Neural crest cell (in vitro differentiated cells): Measurements from ENCODE around the gene EPHA6. TPM values are rescaled to one million over a fixed set of nuclear protein-coding genes. Genes with fewer than 3 reads are reported as not detected.

Experiments
- DNase-seq: peaks from one replicate; pipeline ENCODE4 v3.0.0; 2021; ENCODE audit warnings: low read depth, mixed read lengths, low spot score
- H3K27ac Mint-ChIP-seq: one replicate; pipeline ENCODE4 v1.8.0; 2021; ENCODE audit warnings: mild to moderate bottlenecking, mixed read lengths; ENCODE audit not compliant: unreplicated experiment
- H3K27me3 Mint-ChIP-seq: 2 replicates; pipeline ENCODE4 v1.8.0; 2021; ENCODE audit warnings: low read depth, mild to moderate bottlenecking, mixed read lengths
- H3K36me3 Mint-ChIP-seq: 2 replicates; pipeline ENCODE4 v1.8.0; 2021; ENCODE audit warnings: low read depth, mild to moderate bottlenecking, mixed read lengths
- H3K4me1 Mint-ChIP-seq: 2 replicates; pipeline ENCODE4 v1.8.0; 2021; ENCODE audit warnings: mixed read lengths
- H3K4me3 Mint-ChIP-seq: one replicate; pipeline ENCODE4 v1.8.0; 2021; ENCODE audit warnings: mild to moderate bottlenecking, mixed read lengths
- H3K9me3 Mint-ChIP-seq: 2 replicates; pipeline ENCODE4 v1.8.0; 2021; ENCODE audit warnings: mixed read lengths
- CTCF ChIP-seq: fragments of 200-600 bp; sonication (generic); conservative IDR thresholded peaks from 2 replicates; pipeline ENCODE4 v1.5.0; 2021; ENCODE audit warnings: antibody characterized with exemption, mild to moderate bottlenecking
- total RNA-seq: library from RNA; stranded (reverse); gene quantifications from 2 replicates; pipeline ENCODE4 v1.2.1, GENCODE V29; 2021

Gene EPHA6
- total RNA-seq, 1 donor from 2014 or later = 0.96 TPM

DNA sequence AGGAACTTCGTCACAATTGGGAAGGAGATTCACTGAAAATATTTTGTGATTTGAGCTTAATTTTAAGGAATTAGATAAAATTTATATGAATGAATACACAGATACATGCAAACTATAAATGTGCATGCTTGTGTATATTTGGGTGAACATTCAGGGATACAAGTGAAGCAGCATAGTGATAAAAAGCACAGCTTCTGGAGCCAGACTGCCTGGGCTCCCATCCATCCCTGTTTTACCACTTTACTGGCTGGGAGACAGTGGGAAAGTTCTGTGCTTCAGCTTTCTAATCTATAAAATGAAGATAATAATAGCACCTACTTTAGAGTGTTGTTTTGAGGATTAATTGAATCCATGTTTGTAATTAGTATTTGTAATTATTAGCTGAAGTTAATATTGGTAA is 8.1 kb upstream of the EPHA6 start:
- peaks cover 3% of the 10 kb centered on the region for H3K9me3 Mint-ChIP-seq
- no peaks in the 10 kb centered on the region for H3K36me3 Mint-ChIP-seq
- H3K27me3 Mint-ChIP-seq = peaks cover 7% of the 10 kb centered on the region
- no peak for DNase-seq
- no peak for TF ChIP-seq CTCF
- peaks cover 6% of the 10 kb centered on the region for H3K4me1 Mint-ChIP-seq
- no peak overlapping the region for H3K4me3 Mint-ChIP-seq
- no peak overlapping the region for H3K27ac Mint-ChIP-seq

DNA sequence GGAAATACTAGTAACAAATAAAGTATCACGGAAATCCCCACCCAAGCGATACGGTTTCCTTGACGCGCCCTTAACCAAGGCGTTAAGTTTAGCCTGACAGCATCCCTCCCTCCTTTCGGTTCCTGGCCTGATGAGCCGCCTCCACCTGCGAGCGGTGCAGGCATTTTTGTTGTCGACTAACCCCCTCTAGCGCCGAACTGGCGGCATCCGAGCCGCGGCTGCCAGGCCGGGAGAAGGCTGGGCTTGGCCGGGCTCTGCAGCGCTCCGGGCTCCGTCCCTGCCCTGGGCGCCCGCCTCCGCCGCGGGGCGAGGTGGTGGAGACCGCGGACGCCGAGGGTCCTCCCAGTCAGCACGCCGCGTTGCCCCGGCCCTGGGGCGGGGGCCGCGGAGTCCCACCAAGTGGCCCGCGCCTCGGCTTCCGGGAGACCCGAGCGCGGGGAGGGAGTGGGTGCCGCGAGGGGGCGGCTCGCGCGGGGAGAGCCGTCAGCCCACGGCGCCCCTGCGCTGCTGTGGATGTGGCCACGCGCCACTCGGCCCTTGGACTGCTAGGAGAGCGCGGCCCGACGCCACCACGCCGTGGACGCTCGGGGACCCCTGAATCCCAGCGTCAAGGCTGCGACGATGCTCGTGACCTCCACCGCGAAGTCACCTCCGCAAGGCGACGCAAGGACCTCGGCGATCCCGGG is 1.1 kb upstream of the EPHA6 start:
- Mint-ChIP-seq H3K27ac (no peak overlapping the region), H3K36me3 (no peaks in the 10 kb centered on the region), H3K27me3 (peaks cover 55% of the 10 kb centered on the region), H3K4me1 (peaks cover 13% of the 10 kb centered on the region), H3K9me3 (no peaks in the 10 kb centered on the region), H3K4me3 (peak overlapping the region; percentile 91)
- peak; percentile 78 for DNase-seq
- TF ChIP-seq CTCF = peak; percentile 76

- peak overlapping the region; percentile 91 for H3K4me3 Mint-ChIP-seq
- H3K36me3 Mint-ChIP-seq = no peaks in the 10 kb centered on the region
- peaks cover 13% of the 10 kb centered on the region for H3K4me1 Mint-ChIP-seq
- H3K9me3 Mint-ChIP-seq = no peaks in the 10 kb centered on the region
- no peak overlapping the region for H3K27ac Mint-ChIP-seq
- no peak for TF ChIP-seq CTCF
- DNase-seq = peak; percentile 3
- H3K27me3 Mint-ChIP-seq = peaks cover 51% of the 10 kb centered on the region
Observed at GRCh38 chr3:96814651-96815567, 515 bp downstream of the EPHA6 start.

DNA sequence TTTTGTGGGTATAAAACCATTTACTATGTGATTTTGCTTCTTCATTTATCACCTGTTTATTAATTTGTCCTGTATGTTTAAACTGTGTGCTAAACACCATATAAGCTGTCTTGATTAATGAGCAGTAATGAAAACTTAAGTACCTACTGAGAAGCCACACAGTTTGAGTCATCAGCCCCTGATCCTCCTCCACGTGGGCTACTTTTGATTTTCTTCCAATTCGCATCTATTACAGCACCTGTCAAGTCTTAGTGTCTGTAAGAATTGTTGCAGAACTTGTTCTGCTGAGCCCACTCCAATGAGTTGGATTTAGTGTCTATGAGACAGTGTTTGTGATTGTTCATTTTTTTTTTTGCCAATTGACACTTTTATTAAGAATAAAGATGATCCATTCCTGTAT is 16.8 kb downstream of the EPHA6 start:
- Mint-ChIP-seq H3K4me3 (no peak overlapping the region), H3K9me3 (no peaks in the 10 kb centered on the region), H3K36me3 (no peaks in the 10 kb centered on the region), H3K27ac (no peak overlapping the region), H3K4me1 (no peaks in the 10 kb centered on the region), H3K27me3 (no peaks in the 10 kb centered on the region)
- DNase-seq = no peak
- TF ChIP-seq CTCF = no peak

- TF ChIP-seq CTCF = no peak
- Mint-ChIP-seq H3K4me1 (no peaks in the 10 kb centered on the region), H3K4me3 (no peak overlapping the region), H3K27me3 (no peaks in the 10 kb centered on the region), H3K27ac (no peak overlapping the region), H3K9me3 (peaks cover 2% of the 10 kb centered on the region), H3K36me3 (no peaks in the 10 kb centered on the region)
- no peak for DNase-seq
Observed at GRCh38 chr3:96833301-96833700, 18.9 kb downstream of the EPHA6 start.
